ENCODE measurements around the gene ATF7IP.

DNA sequence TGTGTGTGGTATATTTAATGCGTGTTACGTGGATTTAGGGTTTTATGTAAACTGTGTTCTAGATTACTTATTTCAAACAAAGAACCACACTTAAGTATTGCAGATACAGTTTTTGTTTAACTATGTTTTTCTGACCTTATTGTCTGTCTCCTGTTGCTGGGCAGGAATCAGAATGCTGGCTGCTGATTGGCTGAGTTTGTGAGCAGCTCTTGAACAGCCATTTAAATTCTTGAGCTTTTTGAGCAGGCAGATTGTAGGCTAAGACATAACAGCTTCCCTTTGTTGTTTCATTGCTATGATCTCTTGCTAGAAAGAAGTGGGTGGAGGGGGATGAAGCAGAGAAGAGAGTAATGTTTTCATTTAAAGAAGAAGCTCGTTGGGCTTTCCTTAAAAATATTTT lies 52.2 kb downstream of the ATF7IP start:
- no peak for TF ChIP-seq EZH2 (IDR thresholded peaks at IDR 0.05; ENCODE audit: insufficient read depth, low read length)
- TF ChIP-seq, protein P1, sequence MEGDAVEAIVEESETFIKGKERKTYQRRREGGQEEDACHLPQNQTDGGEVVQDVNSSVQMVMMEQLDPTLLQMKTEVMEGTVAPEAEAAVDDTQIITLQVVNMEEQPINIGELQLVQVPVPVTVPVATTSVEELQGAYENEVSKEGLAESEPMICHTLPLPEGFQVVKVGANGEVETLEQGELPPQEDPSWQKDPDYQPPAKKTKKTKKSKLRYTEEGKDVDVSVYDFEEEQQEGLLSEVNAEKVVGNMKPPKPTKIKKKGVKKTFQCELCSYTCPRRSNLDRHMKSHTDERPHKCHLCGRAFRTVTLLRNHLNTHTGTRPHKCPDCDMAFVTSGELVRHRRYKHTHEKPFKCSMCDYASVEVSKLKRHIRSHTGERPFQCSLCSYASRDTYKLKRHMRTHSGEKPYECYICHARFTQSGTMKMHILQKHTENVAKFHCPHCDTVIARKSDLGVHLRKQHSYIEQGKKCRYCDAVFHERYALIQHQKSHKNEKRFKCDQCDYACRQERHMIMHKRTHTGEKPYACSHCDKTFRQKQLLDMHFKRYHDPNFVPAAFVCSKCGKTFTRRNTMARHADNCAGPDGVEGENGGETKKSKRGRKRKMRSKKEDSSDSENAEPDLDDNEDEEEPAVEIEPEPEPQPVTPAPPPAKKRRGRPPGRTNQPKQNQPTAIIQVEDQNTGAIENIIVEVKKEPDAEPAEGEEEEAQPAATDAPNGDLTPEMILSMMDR (IDR thresholded peaks at IDR 0.05; ENCODE audit: insufficient read depth, low read depth, low read length): no peak

All from astrocyte (in vitro differentiated cells and primary cell).